Neural progenitor cell (in vitro differentiated cells): ENCODE results near the gene GPR179. TPM values are rescaled to one million over a fixed set of nuclear protein-coding genes. Genes with fewer than 3 reads are reported as not detected.
A peak's percentile ranks its signal among the peaks of the same experiment; 100 is the strongest.

ENCODE experiments used
- DNase-seq: peaks from one replicate; pipeline ENCODE4 v3.0.0-alpha.2; 2016; ENCODE audit warnings: low spot score
- H2AFZ ChIP-seq: fragments of 200-600 bp; sonication (generic); replicated peaks from 2 replicates; pipeline ENCODE4 v1.6.1; 2016; ENCODE audit warnings: antibody characterized with exemption
- H3F3A ChIP-seq: fragments of 200-600 bp; sonication (generic); 2 replicates; pipeline ENCODE4 v1.6.1; 2016; ENCODE audit warnings: antibody characterized with exemption, low read depth
- H3K27ac ChIP-seq: fragments of 200-600 bp; sonication (generic); 2 replicates; pipeline ENCODE4 v1.5.1; 2016; ENCODE audit warnings: mild to moderate bottlenecking
- H3K27me3 ChIP-seq: fragments of 200-600 bp; sonication (generic); 2 replicates; pipeline ENCODE4 v1.6.1; 2016; ENCODE audit warnings: mild to moderate bottlenecking, moderate library complexity
- H3K36me3 ChIP-seq: fragments of 200-600 bp; sonication (generic); 2 replicates; pipeline ENCODE4 v1.5.1; 2016
- H3K4me1 ChIP-seq: fragments of 200-600 bp; sonication (generic); 2 replicates; pipeline ENCODE4 v1.6.1; 2016; ENCODE audit warnings: mixed run types
- H3K4me2 ChIP-seq: fragments of 200-600 bp; sonication (generic); 2 replicates; pipeline ENCODE4 v1.6.1; 2016
- H3K4me3 ChIP-seq: fragments of 200-600 bp; sonication (generic); 2 replicates; pipeline ENCODE4 v1.5.1; 2016
- H3K79me2 ChIP-seq: fragments of 200-600 bp; sonication (generic); 2 replicates; pipeline ENCODE4 v1.6.1; 2016; ENCODE audit warnings: low read depth
- H3K9ac ChIP-seq: fragments of 200-600 bp; sonication (generic); 2 replicates; pipeline ENCODE4 v1.6.1; 2016
- H3K9me3 ChIP-seq: fragments of 200-600 bp; sonication (generic); 2 replicates; pipeline ENCODE4 v1.5.1; 2016; ENCODE audit warnings: low read depth
- H4K20me1 ChIP-seq: fragments of 200-600 bp; sonication (generic); 2 replicates; pipeline ENCODE4 v1.6.1; 2016; ENCODE audit warnings: low read depth
- H3K27ac Mint-ChIP-seq: 3 replicates; pipeline ENCODE4 v1.8.0; 2021; ENCODE audit warnings: mixed read lengths
- H3K27me3 Mint-ChIP-seq: 2 replicates; pipeline ENCODE4 v1.8.0; 2022; ENCODE audit warnings: low read depth, mild to moderate bottlenecking, inconsistent platforms, moderate library complexity, mixed read lengths; ENCODE audit not compliant: insufficient read depth
- H3K36me3 Mint-ChIP-seq: 3 replicates; pipeline ENCODE4 v1.8.0; 2021; ENCODE audit warnings: mixed read lengths
- H3K4me1 Mint-ChIP-seq: 3 replicates; pipeline ENCODE4 v1.8.0; 2021; ENCODE audit warnings: mixed read lengths
- H3K4me3 Mint-ChIP-seq: 3 replicates; pipeline ENCODE4 v1.8.0; 2021; ENCODE audit warnings: mild to moderate bottlenecking, moderate library complexity, mixed read lengths
- H3K9me3 Mint-ChIP-seq: 3 replicates; pipeline ENCODE4 v1.8.0; 2020; ENCODE audit warnings: mixed read lengths
- EZH2 ChIP-seq: fragments of 200-600 bp; sonication (generic); IDR thresholded peaks from 2 replicates; pipeline ENCODE4 v1.6.1; 2017; ENCODE audit warnings: antibody characterized with exemption, mild to moderate bottlenecking, moderate library complexity
- EZH2phosphoT487 ChIP-seq: fragments of 200-600 bp; sonication (generic); IDR thresholded peaks from 2 replicates; pipeline ENCODE4 v1.6.1; 2017; ENCODE audit warnings: antibody characterized with exemption
- total RNA-seq: library from RNA; depleted of rRNA; stranded (reverse); fragments of >200 nt; gene quantifications from 2 replicates; pipeline ENCODE4 v1.2.3, GENCODE V29; 2015; ENCODE audit warnings: low replicate concordance
- TF ChIP-seq, protein P1 (sequence below): fragments of 200-600 bp; sonication (generic); IDR thresholded peaks from 2 replicates; pipeline ENCODE4 v1.5.1; 2017; ENCODE audit warnings: antibody characterized with exemption, mild to moderate bottlenecking

The GPR179 gene
- total RNA-seq, 1 donor from 2014 or later: not detected

DNA sequence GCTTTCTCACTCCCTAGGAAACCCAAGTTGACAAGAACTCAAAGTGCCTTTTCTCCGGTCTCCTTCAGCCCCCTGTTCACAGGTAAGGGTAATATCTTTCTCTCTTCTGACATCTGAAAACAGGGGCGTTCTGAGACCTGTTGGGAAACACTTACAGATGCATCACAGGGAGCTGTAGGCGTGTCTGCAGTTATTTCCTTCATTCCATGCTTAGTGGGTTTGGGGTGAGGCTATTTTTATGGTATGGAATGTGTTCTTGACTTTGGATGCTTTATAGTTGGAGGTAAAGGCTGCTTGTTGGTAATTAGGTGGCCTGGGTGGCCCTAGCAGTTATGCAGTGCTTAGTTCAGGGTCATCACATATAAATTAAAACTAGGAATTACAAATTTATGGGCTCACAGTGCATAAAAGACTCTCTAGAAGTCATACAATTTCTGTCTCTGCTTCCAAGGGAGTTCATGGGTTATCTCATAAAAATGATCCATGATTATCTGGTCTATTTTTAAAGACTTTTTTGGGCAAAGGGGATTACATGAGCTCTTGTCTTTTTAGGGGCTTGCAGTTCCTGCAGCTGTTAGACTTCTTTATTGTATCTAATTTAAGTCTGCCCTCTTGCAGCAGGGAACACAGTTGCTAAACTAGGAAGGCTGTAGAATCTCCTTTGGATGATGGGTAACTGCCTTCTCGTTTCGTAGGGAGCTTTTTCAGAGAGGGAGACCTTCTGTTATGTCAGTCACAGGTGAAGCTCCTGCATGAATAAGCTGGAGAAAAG, 18.1 kb upstream of the GPR179 start:
- TF ChIP-seq, protein P1, sequence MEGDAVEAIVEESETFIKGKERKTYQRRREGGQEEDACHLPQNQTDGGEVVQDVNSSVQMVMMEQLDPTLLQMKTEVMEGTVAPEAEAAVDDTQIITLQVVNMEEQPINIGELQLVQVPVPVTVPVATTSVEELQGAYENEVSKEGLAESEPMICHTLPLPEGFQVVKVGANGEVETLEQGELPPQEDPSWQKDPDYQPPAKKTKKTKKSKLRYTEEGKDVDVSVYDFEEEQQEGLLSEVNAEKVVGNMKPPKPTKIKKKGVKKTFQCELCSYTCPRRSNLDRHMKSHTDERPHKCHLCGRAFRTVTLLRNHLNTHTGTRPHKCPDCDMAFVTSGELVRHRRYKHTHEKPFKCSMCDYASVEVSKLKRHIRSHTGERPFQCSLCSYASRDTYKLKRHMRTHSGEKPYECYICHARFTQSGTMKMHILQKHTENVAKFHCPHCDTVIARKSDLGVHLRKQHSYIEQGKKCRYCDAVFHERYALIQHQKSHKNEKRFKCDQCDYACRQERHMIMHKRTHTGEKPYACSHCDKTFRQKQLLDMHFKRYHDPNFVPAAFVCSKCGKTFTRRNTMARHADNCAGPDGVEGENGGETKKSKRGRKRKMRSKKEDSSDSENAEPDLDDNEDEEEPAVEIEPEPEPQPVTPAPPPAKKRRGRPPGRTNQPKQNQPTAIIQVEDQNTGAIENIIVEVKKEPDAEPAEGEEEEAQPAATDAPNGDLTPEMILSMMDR: no peak
- TF ChIP-seq EZH2phosphoT487 (no peak), EZH2 (no peak)
- no peak for DNase-seq
- Histone ChIP-seq H3F3A (no peaks in the 10 kb centered on the region), H3K9ac (no peak overlapping the region), H3K4me2 (no peak overlapping the region), H3K4me3 (no peak overlapping the region), H3K36me3 (no peaks in the 10 kb centered on the region), H3K9me3 (no peaks in the 10 kb centered on the region), H3K27me3 (no peaks in the 10 kb centered on the region), H4K20me1 (peaks cover 55% of the 10 kb centered on the region), H3K27ac (no peak overlapping the region), H3K4me1 (peaks cover 16% of the 10 kb centered on the region), H3K79me2 (peaks cover 51% of the 10 kb centered on the region), H2AFZ (no peak overlapping the region)
- Mint-ChIP-seq H3K27ac (no peak overlapping the region), H3K36me3 (peaks cover 6% of the 10 kb centered on the region), H3K4me3 (no peak overlapping the region), H3K27me3 (no peaks in the 10 kb centered on the region), H3K4me1 (peaks cover 25% of the 10 kb centered on the region), H3K9me3 (no peaks in the 10 kb centered on the region)

- Mint-ChIP-seq H3K4me3 (no peak overlapping the region), H3K36me3 (peaks cover 6% of the 10 kb centered on the region), H3K4me1 (peaks cover 43% of the 10 kb centered on the region), H3K9me3 (no peaks in the 10 kb centered on the region), H3K27ac (no peak overlapping the region), H3K27me3 (no peaks in the 10 kb centered on the region)
- no peaks in the 10 kb centered on the region for H3K36me3 ChIP-seq
- H4K20me1 ChIP-seq: peaks cover 79% of the 10 kb centered on the region
- TF ChIP-seq, protein P1: no peak
- no peak for TF ChIP-seq EZH2
- TF ChIP-seq EZH2phosphoT487: no peak
- H3K79me2 ChIP-seq: peaks cover 81% of the 10 kb centered on the region
- H3F3A ChIP-seq: no peaks in the 10 kb centered on the region
- H3K4me3 ChIP-seq: no peak overlapping the region
- peaks cover 28% of the 10 kb centered on the region for H3K4me1 ChIP-seq
- no peak overlapping the region for H3K4me2 ChIP-seq
- no peaks in the 10 kb centered on the region for H3K27me3 ChIP-seq
- peak overlapping the region; percentile 1 for H3K9ac ChIP-seq
- H3K27ac ChIP-seq: no peak overlapping the region
- no peak for DNase-seq
- no peaks in the 10 kb centered on the region for H3K9me3 ChIP-seq
- no peak overlapping the region for H2AFZ ChIP-seq
Measured at GRCh38 chr17:38358586-38359513, 15.1 kb upstream of the GPR179 start.

GRCh38 chr17:38357486-38358123, 13.8 kb upstream of the GPR179 start:
- H3K4me1 Mint-ChIP-seq: peaks cover 51% of the 10 kb centered on the region
- no peaks in the 10 kb centered on the region for H3K9me3 Mint-ChIP-seq
- Histone ChIP-seq H3K9me3 (no peaks in the 10 kb centered on the region), H3K27ac (no peak overlapping the region), H3K4me2 (no peak overlapping the region), H4K20me1 (peaks cover 86% of the 10 kb centered on the region), H3K9ac (no peak overlapping the region), H3K36me3 (no peaks in the 10 kb centered on the region), H3K27me3 (no peaks in the 10 kb centered on the region), H3K4me3 (no peak overlapping the region), H2AFZ (no peak overlapping the region), H3K79me2 (peaks cover 93% of the 10 kb centered on the region), H3F3A (no peaks in the 10 kb centered on the region), H3K4me1 (peaks cover 39% of the 10 kb centered on the region)
- no peaks in the 10 kb centered on the region for H3K27me3 Mint-ChIP-seq
- no peak overlapping the region for H3K4me3 Mint-ChIP-seq
- peaks cover 5% of the 10 kb centered on the region for H3K36me3 Mint-ChIP-seq
- no peak for DNase-seq
- H3K27ac Mint-ChIP-seq: no peak overlapping the region
- TF ChIP-seq EZH2 (no peak), EZH2phosphoT487 (no peak)
- TF ChIP-seq, protein P1: no peak
